OCI-LY3 (cell line): Measurements from ENCODE around the gene ACTRT2.

Experiments
- CTCF ChIP-seq: fragments of 200-600, 300-600 bp; sonication (generic); IDR thresholded peaks from 2 replicates; pipeline ENCODE4 v1.5.1; 2014; ENCODE audit warnings: antibody characterized with exemption, low read length, low read depth
- EZH2phosphoT487 ChIP-seq: fragments of 200-600 bp; shearing (Covaris generic); IDR thresholded peaks from 2 replicates; pipeline ENCODE4 v1.6.1; 2018; ENCODE audit warnings: antibody characterized with exemption, mixed run types, low read depth

- TF ChIP-seq CTCF: no peak
- TF ChIP-seq EZH2phosphoT487: no peak
These were observed 31.2 kb downstream of the ACTRT2 start for GRCh38 chr1:3052501-3052900.
